OCI-LY3 (cell line): ENCODE measurements around the gene IMMP2L.

Experiments used
- EZH2phosphoT487 ChIP-seq: fragments of 200-600 bp; shearing (Covaris generic); IDR thresholded peaks from 2 replicates; pipeline ENCODE4 v1.6.1; 2018; ENCODE audit warnings: antibody characterized with exemption, mixed run types, low read depth
- TF ChIP-seq, protein P1 (sequence below): fragments of 200-600, 300-600 bp; sonication (generic); IDR thresholded peaks from 2 replicates; pipeline ENCODE4 v1.5.1; 2014; ENCODE audit warnings: antibody characterized with exemption, low read length, low read depth

DNA sequence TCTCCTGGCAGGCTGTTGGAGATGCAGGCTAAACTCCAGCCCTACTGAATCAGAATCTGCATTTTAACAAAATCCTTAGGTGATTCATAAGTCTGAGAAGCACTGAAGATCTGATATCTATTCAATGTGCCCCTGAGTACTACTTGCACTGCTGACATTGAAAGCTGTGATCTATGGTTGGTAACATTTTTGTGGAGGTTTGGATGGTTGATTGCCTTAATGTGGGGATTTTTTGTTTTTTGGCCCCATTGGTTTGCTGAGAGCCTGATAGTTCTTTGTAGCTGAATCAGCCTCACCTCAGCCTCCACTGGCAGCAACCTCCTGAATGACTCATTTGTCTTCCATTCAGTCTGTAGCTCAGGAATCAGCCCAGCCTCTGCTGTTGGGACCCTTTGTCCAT lies 486.1 kb downstream of the IMMP2L start:
- TF ChIP-seq, protein P1, sequence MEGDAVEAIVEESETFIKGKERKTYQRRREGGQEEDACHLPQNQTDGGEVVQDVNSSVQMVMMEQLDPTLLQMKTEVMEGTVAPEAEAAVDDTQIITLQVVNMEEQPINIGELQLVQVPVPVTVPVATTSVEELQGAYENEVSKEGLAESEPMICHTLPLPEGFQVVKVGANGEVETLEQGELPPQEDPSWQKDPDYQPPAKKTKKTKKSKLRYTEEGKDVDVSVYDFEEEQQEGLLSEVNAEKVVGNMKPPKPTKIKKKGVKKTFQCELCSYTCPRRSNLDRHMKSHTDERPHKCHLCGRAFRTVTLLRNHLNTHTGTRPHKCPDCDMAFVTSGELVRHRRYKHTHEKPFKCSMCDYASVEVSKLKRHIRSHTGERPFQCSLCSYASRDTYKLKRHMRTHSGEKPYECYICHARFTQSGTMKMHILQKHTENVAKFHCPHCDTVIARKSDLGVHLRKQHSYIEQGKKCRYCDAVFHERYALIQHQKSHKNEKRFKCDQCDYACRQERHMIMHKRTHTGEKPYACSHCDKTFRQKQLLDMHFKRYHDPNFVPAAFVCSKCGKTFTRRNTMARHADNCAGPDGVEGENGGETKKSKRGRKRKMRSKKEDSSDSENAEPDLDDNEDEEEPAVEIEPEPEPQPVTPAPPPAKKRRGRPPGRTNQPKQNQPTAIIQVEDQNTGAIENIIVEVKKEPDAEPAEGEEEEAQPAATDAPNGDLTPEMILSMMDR, result no peak
- TF ChIP-seq EZH2phosphoT487, result no peak
